Measurements from ENCODE around the gene HNRNPC. TPM values are rescaled to one million over a fixed set of nuclear protein-coding genes. Genes with fewer than 3 reads are reported as not detected.

Gene HNRNPC
- polyA plus RNA-seq, 3 donors = 1,019 to 1,090 (median 1,089) TPM

Other genes with a start within 250 kb of the HNRNPC start
- gene NDRG2, start 244.4 kb downstream of the HNRNPC start, polyA plus RNA-seq (ENCODE audit: insufficient read length in 3 of 3) = 100 to 1,000 TPM; 157 to 174 (median 164) TPM
- 1 to 10 TPM; 3.0 to 4.3 (median 3.7) TPM for gene TPPP2, start 239.2 kb downstream of the HNRNPC start, polyA plus RNA-seq (ENCODE audit: insufficient read length in 3 of 3)
- gene RNASE13, start 234.6 kb downstream of the HNRNPC start, polyA plus RNA-seq (ENCODE audit: insufficient read length in 3 of 3) = under 1 TPM; 0.36 to 0.51 (median 0.38) TPM
- under 1 TPM; 0.67 to 0.96 (median 0.74) TPM for gene RNASE7, start 227.1 kb downstream of the HNRNPC start, polyA plus RNA-seq (ENCODE audit: insufficient read length in 3 of 3)
- not detected for gene RNASE8, start 211.6 kb downstream of the HNRNPC start, polyA plus RNA-seq (ENCODE audit: insufficient read length in 3 of 3)
- gene ARHGEF40, start 199.1 kb downstream of the HNRNPC start, polyA plus RNA-seq (ENCODE audit: insufficient read length in 3 of 3) = 10 to 100 TPM; 69.3 to 71.9 (median 70.0) TPM
- gene ZNF219, start 170.8 kb downstream of the HNRNPC start, polyA plus RNA-seq (ENCODE audit: insufficient read length in 3 of 3) = 10 to 100 TPM; 21.5 to 23.4 (median 22.3) TPM
- gene TMEM253, start 168.4 kb downstream of the HNRNPC start, polyA plus RNA-seq (ENCODE audit: insufficient read length in 3 of 3) = 1 to 10 TPM in 2 of 3 donors, under 1 TPM in 1; 0.83 to 1.7 (median 1.0) TPM
- gene OR5AU1, start 113.4 kb downstream of the HNRNPC start, polyA plus RNA-seq (ENCODE audit: insufficient read length in 3 of 3) = not detected
- gene RPGRIP1, start 10.6 kb upstream of the HNRNPC start, polyA plus RNA-seq (ENCODE audit: insufficient read length in 3 of 3) = under 1 TPM; 0.39 to 0.65 (median 0.47) TPM
- gene SUPT16H, start 114.6 kb upstream of the HNRNPC start, polyA plus RNA-seq (ENCODE audit: insufficient read length in 3 of 3) = 100 to 1,000 TPM; 151 to 160 (median 158) TPM
- 10 to 100 TPM; 75.2 to 78.5 (median 76.0) TPM for gene CHD8, start 186.7 kb upstream of the HNRNPC start, polyA plus RNA-seq (ENCODE audit: insufficient read length in 3 of 3)
- gene RAB2B, start 207.5 kb upstream of the HNRNPC start, polyA plus RNA-seq (ENCODE audit: insufficient read length in 3 of 3) = 10 to 100 TPM; 40.0 to 42.5 (median 42.1) TPM
- gene TOX4, start 207.8 kb upstream of the HNRNPC start, polyA plus RNA-seq (ENCODE audit: insufficient read length in 3 of 3) = 10 to 100 TPM; 61.7 to 64.5 (median 62.0) TPM
- gene METTL3, start 241.9 kb upstream of the HNRNPC start, polyA plus RNA-seq (ENCODE audit: insufficient read length in 3 of 3) = 10 to 100 TPM; 91.1 to 99.6 (median 99.0) TPM